ENCODE results near the gene DGKB.
"Not testable (repeated sequence)": the region's sequence is repeated elsewhere in the genome, so short reads cannot be mapped to it uniquely, and the experiment has no call there.

Gene DGKB

DNA sequence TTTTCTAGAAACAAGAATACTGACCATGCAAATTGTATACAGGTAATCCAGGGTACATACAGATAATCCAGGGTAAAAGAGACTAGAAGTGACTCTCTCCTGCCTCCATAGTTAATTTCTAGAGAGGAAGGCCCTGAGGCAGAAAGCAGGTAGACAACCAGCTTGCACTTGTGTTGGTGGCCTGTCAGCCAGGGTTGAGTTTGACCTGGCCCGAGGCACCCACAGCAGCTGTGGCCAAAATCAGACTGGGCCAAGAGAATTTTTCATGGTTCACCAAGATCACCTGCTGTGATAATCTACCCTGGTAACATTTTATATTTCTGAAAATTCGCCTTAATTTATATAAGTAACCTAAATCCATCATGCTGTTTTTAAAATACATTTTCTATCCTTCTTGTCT, 526.6 kb downstream of the DGKB start:
- DNase-seq = no peak

DNA sequence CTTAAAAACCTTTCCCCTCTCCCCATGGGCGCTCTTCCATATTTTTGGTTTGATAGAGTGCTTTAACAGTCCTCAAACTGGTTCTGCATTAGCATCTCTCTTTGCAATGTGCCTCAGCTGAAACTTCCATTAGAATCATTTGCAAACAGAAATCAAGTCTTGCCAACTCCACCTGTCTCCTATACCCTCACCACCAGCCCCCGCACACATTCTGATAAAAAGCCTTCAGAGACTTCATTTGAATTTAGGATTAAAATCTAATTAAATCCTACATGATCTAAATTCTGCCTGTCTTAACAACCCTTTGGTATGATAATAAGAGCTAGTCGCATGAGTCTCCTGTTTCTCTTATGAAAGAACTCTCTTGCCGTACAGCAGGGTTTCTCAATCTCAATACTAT, 528.2 kb downstream of the DGKB start:
- DNase-seq = no peak

DNA sequence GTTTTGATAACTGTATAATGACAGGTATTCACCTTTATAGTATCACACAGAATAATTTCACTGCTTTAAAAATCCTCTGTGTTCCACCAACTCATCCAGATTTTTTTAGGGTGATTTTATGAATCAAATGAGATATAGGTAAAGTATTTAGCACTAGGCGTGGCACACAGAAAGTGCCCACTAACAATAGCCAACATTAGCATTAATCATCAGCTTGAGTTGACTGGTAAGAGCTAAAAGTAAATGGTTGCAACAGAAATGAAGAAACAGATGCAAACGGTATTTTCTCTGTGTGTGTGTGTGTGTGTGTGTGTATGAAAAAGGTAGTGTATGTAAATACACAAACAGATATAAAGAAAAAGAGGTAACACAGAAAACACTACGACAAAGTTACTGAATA, 534.3 kb downstream of the DGKB start:
- no peak for DNase-seq

DNA sequence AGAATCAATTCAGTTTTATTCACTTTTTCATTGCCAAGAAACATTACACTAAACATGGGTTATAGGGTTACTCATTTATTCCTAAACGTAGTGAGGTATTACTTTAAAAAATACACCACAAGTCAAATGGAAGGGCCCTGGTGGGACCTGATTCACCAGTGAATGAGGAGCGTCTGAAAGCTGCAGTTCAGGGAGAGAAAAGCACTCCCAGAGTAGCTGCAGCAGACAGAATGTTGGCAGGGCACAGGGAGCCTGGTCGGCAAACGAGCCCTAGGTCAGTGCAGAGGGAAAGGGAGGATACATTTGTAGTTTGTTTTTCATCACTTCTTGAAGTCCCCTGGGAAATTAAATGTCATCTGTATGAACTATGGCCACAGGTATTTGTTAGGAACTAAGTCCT, 551.4 kb downstream of the DGKB start:
- no peak for DNase-seq

DNA sequence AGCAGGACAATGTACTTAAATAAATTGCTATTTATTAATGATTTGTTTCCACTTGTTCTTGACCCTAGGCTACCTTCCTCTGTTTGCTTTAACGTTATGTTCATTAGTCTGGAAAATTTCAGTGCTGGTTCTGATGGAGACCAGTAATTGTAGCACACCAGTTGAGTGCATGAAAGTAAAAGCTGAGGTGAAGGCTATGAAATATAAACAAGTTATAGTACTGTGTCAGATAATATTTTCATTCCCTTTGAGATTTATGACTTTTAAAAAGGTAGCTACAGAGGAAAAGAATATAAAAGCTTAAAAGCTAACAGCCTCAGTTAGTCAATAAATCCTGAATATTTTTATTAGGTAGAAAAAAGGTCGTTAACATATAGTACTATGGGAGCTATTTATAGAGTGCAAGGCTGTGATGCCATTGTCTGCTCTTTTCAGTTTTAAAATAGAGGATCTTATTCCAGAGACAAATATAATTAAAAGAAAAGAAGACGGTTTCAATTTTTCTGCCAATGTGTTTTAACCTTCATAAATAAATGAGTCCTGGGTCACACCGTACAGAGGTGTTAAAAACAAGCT, 561.3 kb downstream of the DGKB start:
- DNase-seq = no peak

DNA sequence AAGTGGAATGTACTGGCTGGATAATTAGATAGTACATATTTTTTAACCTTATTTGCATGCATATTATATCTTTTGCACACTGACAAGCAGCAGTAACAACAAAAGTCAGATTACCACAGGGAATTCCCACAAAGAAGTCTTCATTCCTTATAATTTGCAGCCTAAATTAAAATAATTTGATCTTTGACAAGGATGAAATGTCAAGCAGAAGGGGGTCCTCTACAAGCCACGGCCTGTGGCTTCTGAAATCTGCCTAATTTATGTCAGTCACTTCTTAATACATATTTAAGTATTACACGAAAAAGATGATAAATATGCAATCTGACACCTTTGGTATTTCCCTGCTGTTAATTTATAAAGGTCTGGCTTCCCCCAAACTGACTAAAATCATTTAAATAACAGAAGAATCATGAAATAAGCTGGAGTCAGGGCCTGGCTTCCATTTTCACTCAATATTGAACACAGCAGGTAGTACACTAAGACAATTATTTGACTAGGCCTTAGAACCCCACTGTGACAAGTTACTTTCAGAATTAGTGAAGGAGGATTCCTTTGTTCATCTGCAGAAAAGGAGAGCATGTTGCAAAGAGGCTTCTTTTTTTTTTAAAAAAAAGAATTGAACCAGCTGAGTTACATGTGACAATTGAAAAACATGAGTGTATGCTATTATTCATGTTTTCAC, 562.0 kb downstream of the DGKB start:
- no peak for DNase-seq

DNA sequence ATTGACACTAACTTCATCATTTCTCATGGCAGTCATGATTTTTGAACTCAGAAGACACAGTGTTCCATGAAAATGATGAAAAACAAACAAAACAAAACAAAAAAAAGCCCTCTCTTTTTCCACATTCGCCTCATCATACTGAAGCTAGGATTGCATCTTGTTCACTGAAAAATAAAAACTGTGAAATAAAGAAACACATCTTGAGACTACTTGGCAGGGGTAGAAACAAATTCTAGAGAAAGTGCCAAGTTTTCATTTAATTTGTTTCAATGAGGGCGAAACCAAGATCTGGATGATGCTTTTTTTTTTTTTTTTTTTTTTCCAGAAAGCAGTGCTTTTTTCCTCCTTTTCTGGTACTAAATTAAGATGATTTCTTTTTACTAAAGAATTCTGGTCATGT, 562.7 kb downstream of the DGKB start:
- DNase-seq = no peak

DNA sequence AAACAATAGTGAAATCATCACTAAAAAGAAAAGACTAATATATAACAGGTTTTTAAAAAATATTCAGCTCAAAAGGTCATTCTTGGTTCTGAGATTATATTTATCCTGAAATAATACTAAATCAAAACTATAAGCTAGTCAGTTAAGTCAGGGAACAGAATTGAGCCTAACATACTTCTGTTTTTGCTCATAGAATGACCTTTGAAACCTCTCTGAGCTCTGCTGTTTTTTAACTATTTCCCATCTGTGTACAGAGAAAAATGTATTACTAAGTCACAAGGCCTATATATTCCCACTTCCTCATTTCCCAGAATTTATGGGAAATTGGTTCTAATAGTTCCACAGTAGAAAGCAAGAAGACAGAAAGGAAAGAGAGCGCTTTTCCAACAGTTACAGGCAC, 566.3 kb downstream of the DGKB start:
- DNase-seq = no peak

DNA sequence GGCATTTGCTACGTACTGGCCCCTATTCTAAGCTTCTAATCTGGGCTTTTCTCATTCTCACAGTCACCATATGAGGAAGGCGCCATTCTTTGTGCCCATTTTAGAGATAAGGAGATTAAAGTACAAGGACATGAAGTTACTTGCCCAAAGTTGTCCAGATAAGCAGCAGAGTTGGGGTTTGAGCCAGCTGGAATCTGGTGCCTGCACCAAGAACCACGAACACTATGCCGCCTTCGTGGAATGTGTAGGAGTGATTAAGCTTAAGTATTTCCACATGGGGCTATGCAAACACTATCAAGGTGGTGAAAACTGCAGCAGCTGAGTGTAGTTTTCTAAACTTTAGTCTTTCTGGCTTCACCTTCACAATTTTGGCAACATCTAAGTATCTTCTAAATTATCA, 570.4 kb downstream of the DGKB start:
- no peak for DNase-seq

DNA sequence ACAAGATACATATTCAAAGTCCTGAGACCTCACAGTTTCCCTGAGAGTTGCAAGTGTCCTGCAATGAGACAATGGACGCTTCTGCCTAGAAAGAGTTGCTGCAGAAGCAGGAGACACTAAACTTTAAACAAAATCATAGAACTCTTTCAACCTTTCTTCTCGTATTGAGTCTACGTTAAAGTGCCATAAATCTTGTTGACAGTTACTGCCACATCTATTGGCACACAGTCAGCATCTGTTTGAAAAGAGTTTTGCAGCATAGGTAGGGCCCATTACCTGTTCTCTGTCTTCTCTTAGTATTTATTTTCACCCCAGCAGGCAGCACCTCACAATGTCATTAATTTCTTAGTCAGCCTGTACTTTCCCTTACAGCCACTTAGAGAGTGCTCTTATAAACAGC, 577.8 kb downstream of the DGKB start:
- DNase-seq = no peak

DNA sequence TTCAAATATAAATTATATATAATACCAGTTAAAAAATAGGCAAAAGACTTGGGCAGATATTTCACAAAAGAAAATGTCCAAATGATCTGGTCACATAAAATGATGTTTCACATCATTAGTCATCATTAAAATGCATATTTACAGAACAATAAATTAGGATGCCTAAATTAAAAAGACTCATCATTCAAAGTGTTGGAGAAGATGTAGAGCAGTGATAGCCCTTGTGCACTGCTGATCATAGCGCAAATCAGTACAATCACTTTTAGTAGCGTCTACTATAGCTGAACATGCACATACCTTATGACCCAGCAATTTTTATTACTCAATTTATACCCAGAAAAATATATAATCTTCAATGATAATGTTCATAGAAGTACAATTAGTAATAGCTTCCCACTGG, 579.8 kb downstream of the DGKB start:
- no peak for DNase-seq

DNA sequence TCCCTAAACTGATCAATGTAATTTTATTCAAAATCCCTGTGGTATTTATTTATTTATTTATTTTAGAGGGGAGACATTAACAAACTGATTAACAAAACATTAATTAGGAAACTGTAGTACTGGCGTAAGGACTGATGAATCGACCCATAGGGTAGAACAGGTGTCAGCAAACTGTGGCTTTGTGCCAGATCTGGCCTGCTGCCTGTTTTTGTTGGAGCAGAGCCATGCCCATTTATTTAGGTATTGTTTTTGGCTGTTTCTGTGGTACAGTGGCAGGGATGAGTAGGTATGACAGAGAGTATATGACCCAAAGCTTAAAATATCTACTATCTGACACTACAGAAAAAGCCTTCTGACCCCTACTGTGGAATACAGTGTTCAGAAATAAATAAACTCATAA, 580.6 kb downstream of the DGKB start:
- DNase-seq = no peak

DNA sequence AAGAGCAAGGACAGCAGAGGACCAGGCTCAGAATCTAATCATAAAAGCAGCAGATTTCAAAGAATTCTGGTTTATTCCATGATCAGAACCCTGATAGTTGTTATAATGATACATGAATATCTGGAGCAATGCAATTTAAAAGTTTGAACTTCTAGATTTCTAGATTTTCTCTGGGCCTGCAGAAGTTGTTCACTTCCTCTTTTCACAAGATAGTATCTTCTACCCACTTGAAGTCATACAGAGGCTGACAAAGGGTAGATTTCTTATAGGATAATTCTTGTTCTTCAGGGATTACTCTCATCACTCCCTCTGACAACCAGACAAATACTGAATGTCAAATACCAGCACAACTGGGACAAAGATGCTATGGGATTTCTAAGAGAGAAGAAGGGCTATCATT, 593.1 kb downstream of the DGKB start:
- no peak for DNase-seq

DNA sequence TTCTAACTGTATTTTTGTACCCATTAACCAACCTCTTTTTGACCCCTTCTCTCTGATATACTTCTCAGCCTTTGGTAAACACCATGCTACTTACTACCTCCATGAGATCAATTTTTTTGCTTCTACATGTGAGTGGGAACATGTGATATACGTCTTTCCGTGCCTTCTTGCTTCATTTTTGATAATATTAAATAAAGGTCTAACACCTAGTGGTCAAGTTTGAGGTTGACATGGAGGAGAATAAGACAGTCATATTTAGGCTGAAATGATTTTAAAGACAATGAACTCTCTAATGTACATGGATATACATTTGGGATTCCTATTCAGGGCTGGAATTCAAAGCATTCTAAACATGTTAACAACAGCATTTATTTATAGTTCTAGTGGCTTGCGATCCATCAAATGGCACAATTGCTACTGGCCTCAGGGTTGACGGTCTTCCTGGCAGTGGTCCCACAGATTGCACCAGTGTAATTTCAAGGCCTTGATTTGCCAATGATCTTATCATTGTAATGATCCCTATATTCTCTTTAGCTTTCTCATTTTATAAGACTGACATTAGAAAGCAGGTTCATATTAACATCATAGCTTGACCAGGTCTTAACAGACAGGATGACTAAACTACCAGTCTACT, 597.2 kb downstream of the DGKB start:
- DNase-seq = no peak

DNA sequence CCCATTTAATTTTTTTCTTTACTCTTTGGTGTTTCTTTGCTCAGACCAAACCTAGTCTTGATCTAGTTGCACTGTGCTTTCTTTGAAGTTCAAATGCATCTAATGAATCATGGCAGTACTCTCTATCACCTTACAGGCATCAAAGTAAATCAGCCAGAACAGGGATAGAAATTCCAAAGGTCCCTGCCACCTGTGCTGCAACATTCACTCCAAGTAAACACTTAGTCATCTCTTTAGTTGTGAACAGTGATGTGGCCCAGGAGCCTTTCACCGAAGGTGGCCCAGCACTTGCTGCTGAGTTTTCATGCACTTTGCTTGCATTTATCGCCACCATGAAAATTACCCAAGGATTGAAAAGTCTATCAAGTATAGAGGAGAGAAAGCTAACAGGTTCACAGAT, 599.0 kb downstream of the DGKB start:
- DNase-seq = no peak

DNA sequence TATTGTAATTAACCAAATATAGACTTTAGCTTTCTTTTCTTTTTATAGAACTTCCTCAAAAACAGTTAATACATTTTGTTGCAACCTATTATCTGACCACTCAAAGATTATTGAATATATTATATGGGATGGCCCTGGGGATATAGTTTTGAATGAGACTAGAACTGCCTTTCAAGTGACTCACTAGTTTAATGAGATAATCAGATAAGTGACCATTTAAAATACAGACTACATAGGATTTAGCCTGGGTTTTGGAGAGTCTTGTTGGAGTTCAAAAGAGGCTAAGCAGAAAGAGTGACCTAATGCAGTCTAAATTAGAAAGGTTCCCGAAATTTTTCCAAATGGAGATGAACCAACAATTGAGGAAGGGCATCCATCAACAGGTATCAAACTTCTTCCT, 607.9 kb downstream of the DGKB start:
- no peak for DNase-seq

DNA sequence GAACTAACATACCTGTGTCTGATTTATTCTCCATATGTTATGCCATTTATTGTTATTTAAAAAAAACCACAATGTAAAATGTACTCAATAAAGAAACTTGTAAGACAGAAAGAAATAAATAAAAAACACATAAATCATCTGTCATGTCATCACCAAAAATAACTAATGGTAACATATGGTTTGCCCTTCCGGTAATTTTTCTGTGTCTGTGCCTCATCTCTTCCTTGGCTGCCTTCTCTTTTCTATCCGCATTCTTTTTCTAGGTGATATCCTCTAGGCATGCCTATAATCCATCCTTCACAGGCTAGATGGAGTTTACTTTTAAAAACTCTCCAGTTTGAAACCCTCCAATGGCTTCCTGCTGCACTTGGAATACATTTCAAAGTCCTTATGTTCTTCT, 609.1 kb downstream of the DGKB start:
- no peak for DNase-seq

DNA sequence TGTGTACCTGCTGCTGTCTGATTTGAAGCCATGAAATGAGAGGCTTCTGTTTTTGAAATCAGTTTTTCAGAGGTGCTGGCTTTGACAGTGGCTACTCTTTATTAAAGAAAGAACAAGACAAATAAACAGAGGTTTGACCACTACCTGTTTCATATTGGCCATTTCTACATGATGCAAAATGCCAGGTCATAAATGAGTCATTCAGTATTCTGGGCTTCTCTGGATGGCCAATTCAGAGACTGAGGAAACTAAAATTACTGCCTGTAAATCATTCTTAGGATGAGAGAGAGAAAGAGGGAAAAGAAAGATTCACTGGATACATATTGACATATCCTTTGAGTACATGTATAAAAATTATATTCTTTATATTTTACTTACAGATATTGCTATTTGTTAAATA, 609.8 kb downstream of the DGKB start:
- no peak for DNase-seq

DNA sequence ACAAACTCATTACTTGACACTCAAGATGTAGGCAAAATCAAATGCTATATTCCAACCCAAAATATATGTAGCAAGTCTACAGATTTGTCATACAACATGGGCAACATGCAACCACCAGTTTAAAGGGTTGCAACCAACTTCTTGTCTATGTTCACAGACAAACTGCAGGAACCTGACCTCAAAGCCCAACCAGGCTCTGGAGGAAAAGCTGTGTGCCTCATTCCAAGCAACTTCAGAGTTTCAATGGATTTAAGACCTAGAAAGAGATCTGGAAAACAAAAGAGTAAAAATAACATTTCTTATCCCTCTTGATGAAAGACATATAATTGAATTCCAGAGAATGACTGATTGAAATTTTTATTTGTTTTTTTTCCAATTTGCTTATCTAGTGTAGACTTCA, 612.6 kb downstream of the DGKB start:
- DNase-seq = no peak

DNA sequence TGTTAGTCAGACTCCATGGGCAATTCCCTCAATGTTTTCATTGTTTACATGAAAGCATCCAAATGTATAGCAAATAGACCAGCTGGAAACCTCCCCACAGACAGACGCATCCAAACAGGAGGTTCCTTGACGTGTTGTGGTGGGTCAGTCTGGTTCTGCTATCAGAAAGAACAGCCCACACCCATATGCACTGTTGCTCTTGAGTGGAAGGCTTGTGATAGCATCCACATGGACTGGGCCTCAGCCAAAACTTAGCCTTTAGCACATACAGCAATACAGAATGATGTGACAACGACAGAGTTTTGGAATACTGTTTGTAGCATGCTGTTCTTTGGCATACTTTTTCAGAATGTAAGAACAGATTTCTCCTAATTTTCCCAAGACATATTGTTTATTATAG, 613.9 kb downstream of the DGKB start:
- no peak for DNase-seq

DNA sequence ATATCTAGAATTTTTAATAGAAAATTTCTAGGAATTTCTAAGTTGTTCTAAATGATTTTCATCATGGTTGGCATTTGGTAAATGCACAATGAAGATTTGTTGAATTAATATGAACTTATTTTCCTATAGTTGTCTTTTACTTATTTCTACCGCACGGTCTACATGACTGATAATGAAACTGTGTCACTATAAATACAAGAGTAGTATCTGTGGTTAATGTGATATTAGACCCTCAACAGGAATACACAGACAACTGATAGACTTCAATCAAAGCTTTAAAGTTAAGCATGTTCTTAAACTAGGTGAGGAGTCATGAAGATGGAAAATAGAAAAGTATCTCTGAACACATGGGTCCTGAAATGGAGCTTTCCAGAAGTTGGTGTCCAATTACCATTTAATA, 615.2 kb downstream of the DGKB start:
- DNase-seq = no peak

DNA sequence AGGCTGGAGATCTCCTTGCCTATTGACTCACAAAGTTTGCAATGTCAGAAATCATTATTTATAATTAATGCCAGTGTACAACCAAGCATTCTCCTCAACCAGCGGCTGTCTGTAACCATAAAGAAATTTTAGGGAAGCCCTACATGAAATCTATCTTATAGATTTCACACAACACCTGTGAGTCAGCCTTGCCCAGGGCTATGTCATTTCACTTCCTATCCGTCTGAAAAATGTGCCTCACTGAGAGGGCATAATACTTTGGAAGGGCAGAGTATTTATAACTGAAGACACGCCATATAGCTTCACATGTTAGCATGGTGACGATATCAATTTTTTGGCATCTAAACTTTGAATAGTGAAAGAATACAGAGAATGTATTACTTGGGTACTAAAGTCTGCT, 616.5 kb downstream of the DGKB start:
- DNase-seq = no peak

DNA sequence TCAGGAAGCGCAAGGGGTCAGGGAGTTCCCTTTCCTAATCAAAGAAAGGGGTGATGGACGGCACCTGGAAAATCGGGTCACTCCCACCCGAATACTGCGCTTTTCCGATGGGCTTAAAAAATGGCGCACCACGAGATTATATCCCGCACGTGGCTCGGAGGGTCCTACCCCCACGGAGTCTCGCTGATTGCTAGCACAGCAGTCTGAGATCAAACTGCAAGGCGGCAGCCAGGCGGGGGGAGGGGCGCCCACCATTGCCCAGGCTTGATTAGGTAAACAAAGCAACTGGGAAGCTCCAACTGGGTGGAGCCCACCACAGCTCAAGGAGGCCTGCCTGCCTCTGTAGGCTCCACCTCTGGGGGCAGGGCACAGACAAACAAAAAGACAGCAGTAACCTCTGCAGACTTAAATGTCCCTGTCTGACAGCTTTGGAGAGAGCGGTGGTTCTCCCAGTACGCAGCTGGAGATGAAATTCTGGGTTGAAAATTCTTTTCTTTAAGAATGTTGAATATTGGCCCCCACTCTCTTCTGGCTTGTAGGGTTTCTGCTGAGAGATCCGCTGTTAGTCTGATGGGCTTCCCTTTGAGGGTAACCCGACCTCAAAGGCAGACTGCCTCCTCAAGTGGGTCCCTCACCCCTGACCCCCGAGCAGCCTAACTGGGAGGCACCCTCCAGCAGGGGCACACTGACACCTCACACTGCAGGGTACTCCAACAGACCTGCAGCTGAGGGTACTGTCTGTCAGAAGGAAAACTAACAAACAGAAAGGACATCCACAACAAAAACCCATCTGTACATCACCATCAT, 623.3 kb downstream of the DGKB start:
- DNase-seq = not testable (repeated sequence)

DNA sequence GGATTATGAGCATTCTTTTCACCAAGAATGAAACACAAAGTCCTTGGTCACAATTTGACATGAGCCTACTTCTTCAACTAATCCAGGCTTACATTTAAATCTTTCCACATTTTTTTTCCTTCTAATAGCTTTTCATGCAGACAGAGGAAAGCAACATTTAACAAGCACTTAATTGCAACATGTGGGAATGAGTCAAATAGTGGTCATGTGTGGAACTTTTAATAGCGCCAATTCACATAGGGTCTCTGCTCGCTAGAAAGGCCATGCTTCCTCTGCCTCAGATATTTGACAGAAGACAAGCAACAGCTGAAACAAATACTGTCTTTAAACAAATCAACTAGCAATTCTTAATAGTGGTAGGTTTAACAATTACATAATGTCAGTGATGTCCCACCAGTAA, 627.2 kb downstream of the DGKB start:
- DNase-seq = no peak

Measured in stimulated activated CD4-positive, alpha-beta T cell treated with anti-CD3 and anti-CD28 coated beads, Interleukin-1b, Interleukin-23, amount 100 ng/mL, for 48 hours (primary cell).